Measurements from ENCODE around the gene TP53TG3. TPM values are rescaled to one million over a fixed set of nuclear protein-coding genes. Genes with fewer than 3 reads are reported as not detected.
"Not testable (repeated sequence)": the region's sequence is repeated elsewhere in the genome, so short reads cannot be mapped to it uniquely, and the experiment has no call there.

Gene TP53TG3
- total RNA-seq: not detected in 2 replicates

DNA sequence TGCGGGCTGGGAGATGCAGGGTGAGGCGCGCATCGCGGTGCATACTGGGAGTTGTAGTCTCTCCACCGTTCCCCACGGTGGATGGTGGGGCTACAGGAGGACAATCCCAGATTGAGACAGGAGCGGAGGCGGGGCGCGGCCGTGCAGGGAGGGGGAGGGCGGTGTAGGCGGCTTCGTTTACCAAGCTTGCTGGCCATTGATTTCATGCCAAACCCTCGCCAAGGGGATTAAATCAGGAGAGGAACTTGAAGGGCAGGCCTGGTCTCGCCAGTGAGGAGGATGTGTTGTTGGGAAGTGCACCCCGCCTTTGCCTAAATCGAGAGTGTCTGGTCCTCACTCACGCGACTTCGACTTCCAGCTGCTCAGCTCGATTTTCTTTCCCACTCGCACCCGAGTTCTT, at the start of gene TP53TG3:
Gene TP53TG3 (minus strand): TSS at position 101 of the 400 bp plus-strand sequence. CDS start 68 bp downstream, at position 33.
- DNase-seq (ENCODE audit: low read depth); H3K4me3 ChIP-seq (ENCODE audit: low read depth, low read length): not testable (repeated sequence)

DNA sequence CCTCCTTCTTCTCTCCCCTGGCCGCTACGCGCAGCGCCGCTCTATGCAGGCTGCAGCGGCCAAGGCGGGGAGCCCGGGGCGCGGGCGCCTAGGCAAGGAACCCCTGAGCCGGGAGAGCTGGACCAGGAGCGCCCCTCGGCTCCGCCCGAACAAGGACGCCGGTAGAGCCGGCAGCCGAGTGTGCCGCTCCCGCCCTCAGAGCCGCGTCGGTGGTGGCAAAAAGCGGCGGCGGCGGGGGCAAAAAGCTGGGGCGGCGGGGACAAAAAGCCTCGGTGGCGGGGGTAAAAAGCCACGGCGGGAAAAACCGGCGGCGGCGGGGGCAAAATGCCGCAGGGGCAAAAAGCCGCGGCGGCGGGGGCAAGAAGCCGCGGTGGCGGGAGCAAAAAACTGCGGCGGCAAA, 25.1 kb downstream of the TP53TG3 start:
- not testable (repeated sequence) for H3K4me3 ChIP-seq (ENCODE audit: low read depth, low read length); DNase-seq (ENCODE audit: low read depth)

GRCh38 chr16:32647562-32647961, 28.4 kb downstream of the TP53TG3 start:
- not testable (repeated sequence) for DNase-seq (ENCODE audit: low read depth)

DNA sequence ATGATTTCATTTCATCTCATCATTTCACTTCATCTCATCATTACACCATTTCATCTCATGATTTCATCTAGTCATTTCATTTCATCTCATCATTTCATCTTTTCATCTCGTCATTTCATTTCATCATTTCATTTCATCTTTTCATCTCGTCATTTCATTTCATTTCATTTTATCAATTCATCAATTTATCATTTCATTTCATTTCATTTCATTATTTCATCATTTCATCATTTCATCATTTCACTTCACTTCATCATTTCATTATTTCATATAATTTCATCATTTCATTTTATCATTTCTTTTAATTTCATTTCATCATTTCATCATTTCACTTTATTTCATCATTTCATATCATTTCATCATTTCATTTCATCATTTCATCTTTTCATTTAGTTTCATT, 29.2 kb downstream of the TP53TG3 start:
- not testable (repeated sequence) for DNase-seq (ENCODE audit: low read depth); H3K4me3 ChIP-seq (ENCODE audit: low read depth, low read length)

More at GRCh38 chr16:32647562-32647961, 28.4 kb downstream of the TP53TG3 start:
- H3K4me3 ChIP-seq (ENCODE audit: low read depth, low read length): not testable (repeated sequence)

DNA sequence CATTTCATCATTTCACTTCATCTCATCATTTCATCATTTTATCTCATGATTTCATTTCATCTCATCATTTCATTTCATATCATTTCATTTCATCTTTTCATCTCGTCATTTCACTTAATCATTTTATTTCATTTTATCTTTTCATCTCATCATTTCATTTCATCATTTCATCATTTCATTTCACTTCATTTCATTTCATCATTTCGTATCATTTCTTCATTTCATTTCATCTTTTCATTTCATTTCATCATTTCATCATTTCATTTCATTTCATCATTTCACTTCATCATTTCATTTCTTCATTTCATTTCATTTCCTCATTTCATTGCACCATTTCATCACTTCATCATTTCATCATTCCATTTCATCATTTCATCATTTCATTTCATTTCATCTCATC, 29.8 kb downstream of the TP53TG3 start:
- H3K4me3 ChIP-seq (ENCODE audit: low read depth, low read length); DNase-seq (ENCODE audit: low read depth): not testable (repeated sequence)

DNA sequence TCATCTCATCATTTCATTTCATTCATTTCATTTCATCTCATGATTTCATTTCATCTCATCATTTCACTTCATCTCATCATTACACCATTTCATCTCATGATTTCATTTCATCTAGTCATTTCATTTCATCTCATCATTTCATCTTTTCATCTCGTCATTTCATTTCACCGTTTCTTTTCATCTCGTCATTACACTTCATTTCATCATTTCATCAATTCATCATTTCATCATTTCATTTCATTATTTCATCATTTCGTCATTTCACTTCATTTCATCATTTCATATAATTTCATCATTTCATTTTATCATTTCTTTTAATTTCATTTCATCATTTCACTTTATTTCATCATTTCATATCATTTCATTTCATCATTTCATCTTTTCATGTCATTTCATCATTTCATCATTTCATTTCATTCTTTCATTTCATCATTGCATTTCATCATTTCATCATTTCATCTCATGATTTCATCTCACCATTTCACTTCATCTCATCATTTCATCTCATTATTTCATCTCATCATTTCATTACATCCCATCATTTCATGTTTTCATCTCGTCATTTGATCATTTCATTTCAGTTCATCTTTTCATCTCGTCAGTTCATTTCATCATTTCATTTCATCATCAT, 30.6 kb downstream of the TP53TG3 start:
- H3K4me3 ChIP-seq (ENCODE audit: low read depth, low read length); DNase-seq (ENCODE audit: low read depth): not testable (repeated sequence)

GRCh38 chr16:32644715-32645114, 31.2 kb downstream of the TP53TG3 start:
- DNase-seq (ENCODE audit: low read depth): not testable (repeated sequence)

GRCh38 chr16:32637614-32638013, 38.4 kb downstream of the TP53TG3 start:
- not testable (repeated sequence) for H3K4me3 ChIP-seq (ENCODE audit: low read depth, low read length); DNase-seq (ENCODE audit: low read depth)

More at GRCh38 chr16:32644715-32645114, 31.2 kb downstream of the TP53TG3 start:
- H3K4me3 ChIP-seq (ENCODE audit: low read depth, low read length): not testable (repeated sequence)

DNA sequence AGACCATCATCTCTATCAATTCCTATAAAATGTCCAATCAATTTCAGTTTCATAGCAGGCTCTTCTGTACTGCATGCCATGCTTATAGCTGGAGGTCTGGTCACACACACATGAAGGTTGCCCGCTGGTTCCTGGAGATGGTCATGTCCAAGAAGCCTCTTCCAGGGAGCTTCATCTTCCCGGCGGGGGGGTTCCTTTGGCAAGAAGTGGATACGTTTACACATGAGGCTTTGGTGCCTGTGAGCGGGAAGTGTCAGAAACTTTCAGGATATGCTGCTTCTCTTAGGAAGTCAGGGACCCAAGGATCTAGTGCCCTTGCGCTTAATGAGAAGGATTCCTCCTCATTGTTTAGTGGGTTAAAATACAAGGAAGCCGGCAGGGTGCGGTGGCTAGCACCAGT, 43.9 kb downstream of the TP53TG3 start:
- DNase-seq (ENCODE audit: low read depth); H3K4me3 ChIP-seq (ENCODE audit: low read depth, low read length): not testable (repeated sequence)
